Right lobe of liver (tissue), 6 donors: ENCODE results near the gene RNF217. TPM values are rescaled to one million over a fixed set of nuclear protein-coding genes. Genes with fewer than 3 reads are reported as not detected.

Experiments
- ATAC-seq, 4 donors: fragments of 200-7000 bp; cut with Tn5 transposase; one replicate each; pipeline ENCODE4 v1.9.1; 2020; ENCODE audit warnings: mild to moderate bottlenecking in 4 of 4, moderate library complexity in 4 of 4
- DNase-seq, 3 donors: peaks; one replicate each; pipeline ENCODE4 v3.0.0-alpha.2; 2020
- H3K27ac ChIP-seq, 3 donors: fragments of 200-600 bp; one replicate each; pipeline ENCODE4 v1.8.0; 2022
- H3K27me3 ChIP-seq, 2 donors: fragments of 200-600 bp; one replicate each; pipeline ENCODE4 v1.8.0; 2022
- H3K36me3 ChIP-seq, 4 donors: fragments of 200-600 bp; sonication (generic) in 1 of 4; one replicate each; pipeline versions ENCODE4 v1.5.1 to v1.8.0; 2017 to 2022; ENCODE audit warnings: control low read depth in 1 of 4
- H3K4me1 ChIP-seq, 4 donors: fragments of 200-600 bp; sonication (generic) in 1 of 4; one replicate each; pipeline versions ENCODE4 v1.5.1 to v1.8.0; 2017 to 2022; ENCODE audit warnings: control low read depth in 1 of 4
- H3K4me3 ChIP-seq, 3 donors: fragments of 200-600 bp; one replicate each; pipeline ENCODE4 v1.8.0; 2022
- H3K9me3 ChIP-seq, 4 donors: fragments of 200-600 bp; sonication (generic) in 1 of 4; one replicate each; pipeline versions ENCODE4 v1.5.1 to v1.8.0; 2017 to 2022; ENCODE audit warnings: control low read depth in 1 of 4
- POLR2A ChIP-seq: fragments of 450-650 bp; IDR thresholded peaks from one replicate; pipeline ENCODE4 v1.6.1; 2017; ENCODE audit warnings: antibody characterized with exemption, mild to moderate bottlenecking
- WGBS: methylation state at CpG from one replicate; pipeline ENCODE4 v1.1.6; 2018; ENCODE audit warnings: low coverage, low lambda C conversion rate; ENCODE audit not compliant: insufficient coverage; ENCODE audit errors: missing lambda C conversion rate; 5-methylcytosine and 5-hydroxymethylcytosine counted together
- intact Hi-C, 2 donors: fragments of 100-400 bp; cut with DNase I; formaldehyde crosslinking; loops; one replicate each; pipeline versions ENCODE4 v1.11.2 to v1.14.1; 2022
- total RNA-seq, 6 experiments: library from RNA; depleted of rRNA in 2 of 6; stranded (reverse); fragments of >200 nt in 2 of 6; fragmentation: NEBNext Ultra II Directional in 3 of 6; extraction: Animal tissue kit (Norgen Biotek cat#: 25700) in 3 of 6; gene quantifications; one replicate each; pipeline versions ENCODE4 v1.1.0 to v1.2.4, GENCODE V29; 2016 to 2023
- TF ChIP-seq, protein P1 (sequence below), 4 donors: fragments of 200-600 bp in 3 of 4; fragments of 450-650 bp in 1 of 4; IDR thresholded peaks; one replicate each; pipeline versions ENCODE4 v1.5.1 to v1.8.0; 2016 to 2022; ENCODE audit warnings: antibody characterized with exemption in 4 of 4, mild to moderate bottlenecking in 2 of 4
- donor health status: DM: no; HTN: yes; CAD: no.
- donor health status: DM: no; HTN: no; CAD: no.
- donor health status: DM: no; HTN: no; CAD: no.
- donor health status: DM: no; HTN: yes; CAD: no.
- donor health status: DM: no; HTN: yes; CAD: no.

RNF217 gene
- total RNA-seq, 6 experiments from 2014 or later = 9.8 to 20.7 (median 14.3) TPM

DNA sequence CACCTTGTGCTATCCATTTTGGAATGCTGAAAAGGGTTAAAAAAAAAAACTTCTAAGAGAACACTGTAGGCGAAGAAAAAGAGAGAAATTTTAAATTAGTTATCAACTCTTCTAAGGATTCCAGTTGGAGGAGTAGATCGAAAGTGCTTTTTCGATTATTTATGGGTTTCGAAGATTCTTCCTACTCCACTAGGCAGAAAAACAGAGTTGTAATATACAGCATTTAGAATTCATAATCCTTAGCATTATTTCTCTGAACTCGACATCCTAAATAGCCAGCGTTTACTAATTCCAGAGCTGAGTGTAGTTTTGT, 817 bp upstream of the RNF217 start:
- no peak for DNase-seq
- Histone ChIP-seq H3K27ac (peak overlapping the region; percentile 78 to 95 (median 86)), H3K4me3 (peak overlapping the region; percentile 51 to 79 (median 71)), H3K9me3 (no peaks in the 10 kb centered on the region), H3K36me3 (no peaks in the 10 kb centered on the region), H3K27me3 (no peaks in the 10 kb centered on the region), H3K4me1 (peaks cover 0 to 22% (median 6%) of the 10 kb centered on the region in 4 donors)
- TF ChIP-seq, protein P1, sequence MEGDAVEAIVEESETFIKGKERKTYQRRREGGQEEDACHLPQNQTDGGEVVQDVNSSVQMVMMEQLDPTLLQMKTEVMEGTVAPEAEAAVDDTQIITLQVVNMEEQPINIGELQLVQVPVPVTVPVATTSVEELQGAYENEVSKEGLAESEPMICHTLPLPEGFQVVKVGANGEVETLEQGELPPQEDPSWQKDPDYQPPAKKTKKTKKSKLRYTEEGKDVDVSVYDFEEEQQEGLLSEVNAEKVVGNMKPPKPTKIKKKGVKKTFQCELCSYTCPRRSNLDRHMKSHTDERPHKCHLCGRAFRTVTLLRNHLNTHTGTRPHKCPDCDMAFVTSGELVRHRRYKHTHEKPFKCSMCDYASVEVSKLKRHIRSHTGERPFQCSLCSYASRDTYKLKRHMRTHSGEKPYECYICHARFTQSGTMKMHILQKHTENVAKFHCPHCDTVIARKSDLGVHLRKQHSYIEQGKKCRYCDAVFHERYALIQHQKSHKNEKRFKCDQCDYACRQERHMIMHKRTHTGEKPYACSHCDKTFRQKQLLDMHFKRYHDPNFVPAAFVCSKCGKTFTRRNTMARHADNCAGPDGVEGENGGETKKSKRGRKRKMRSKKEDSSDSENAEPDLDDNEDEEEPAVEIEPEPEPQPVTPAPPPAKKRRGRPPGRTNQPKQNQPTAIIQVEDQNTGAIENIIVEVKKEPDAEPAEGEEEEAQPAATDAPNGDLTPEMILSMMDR (IDR thresholded peaks at IDR 0.05) = no peak
- TF ChIP-seq POLR2A = no peak
- ATAC-seq = no peak
- WGBS = under 1% methylated on average over 6 of the region's 6 CpGs
- intact Hi-C loops = no loop called here

DNA sequence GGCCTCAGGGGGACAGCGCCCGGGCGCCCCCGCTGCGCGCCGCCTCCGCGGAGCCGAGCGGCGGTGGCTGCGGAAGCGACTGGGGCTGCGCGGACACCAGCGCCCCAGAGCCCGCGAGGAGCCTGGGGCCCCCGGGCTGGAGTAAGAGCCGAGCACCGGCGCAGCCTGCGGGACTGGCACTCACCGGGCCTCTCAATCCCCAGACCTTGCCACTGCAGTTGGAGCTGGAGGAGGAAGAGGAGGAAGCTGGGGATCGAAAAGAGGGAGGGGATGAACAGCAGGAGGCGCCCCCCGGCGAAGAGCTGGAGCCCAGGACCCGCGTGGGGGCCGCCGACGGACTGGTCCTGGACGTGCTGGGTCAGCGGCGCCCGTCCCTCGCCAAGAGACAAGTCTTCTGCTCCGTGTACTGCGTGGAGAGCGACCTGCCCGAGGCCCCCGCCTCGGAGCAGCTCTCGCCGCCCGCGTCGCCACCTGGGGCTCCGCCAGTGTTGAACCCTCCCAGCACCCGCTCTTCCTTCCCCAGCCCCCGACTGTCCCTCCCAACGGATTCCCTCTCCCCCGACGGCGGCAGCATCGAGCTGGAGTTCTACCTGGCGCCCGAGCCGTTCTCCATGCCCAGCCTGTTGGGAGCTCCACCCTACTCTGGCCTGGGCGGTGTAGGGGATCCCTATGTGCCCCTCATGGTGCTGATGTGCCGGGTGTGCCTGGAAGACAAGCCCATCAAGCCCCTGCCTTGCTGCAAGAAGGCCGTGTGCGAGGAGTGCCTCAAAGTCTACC, 590 bp downstream of the RNF217 start:
- DNase-seq (peak; percentile 71 to 80 (median 73)), ATAC-seq (peak; percentile 42 to 56 (median 49))
- Histone ChIP-seq H3K4me1 (peaks cover 0 to 22% (median 6%) of the 10 kb centered on the region in 4 donors), H3K36me3 (no peaks in the 10 kb centered on the region), H3K27me3 (no peaks in the 10 kb centered on the region), H3K27ac (peak overlapping the region; percentile 78 to 95 (median 86)), H3K9me3 (no peaks in the 10 kb centered on the region), H3K4me3 (peak overlapping the region; percentile 51 to 79 (median 71))
- 0% methylated on average over 26 of the region's 65 CpGs for WGBS
- intact Hi-C loops = no loop called here
- TF ChIP-seq POLR2A = peak; percentile 13
- TF ChIP-seq, protein P1 (IDR thresholded peaks at IDR 0.05) = peak in 1 of 4 donors; percentile 20

DNA sequence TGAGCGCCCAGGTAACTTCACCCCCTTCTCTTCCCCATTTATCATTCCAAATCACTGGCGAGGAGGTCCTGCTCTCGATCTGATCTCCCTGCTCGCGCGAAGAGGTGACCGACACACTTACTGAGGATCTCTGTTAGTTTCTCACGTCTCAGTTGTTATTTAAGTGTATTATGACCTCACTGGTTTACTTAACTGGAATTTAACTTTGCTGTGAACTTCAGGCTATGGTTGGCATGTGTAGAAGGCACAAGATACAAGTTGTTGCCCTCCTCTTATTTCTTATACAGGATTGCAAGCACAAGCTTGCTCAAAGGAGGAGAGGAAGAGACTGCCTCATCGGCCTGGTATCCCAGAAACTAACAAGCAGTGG, 1.2 kb downstream of the RNF217 start:
- WGBS = 4% methylated on average over 9 of the region's 9 CpGs
- H3K4me3 ChIP-seq = peak overlapping the region; percentile 51 to 79 (median 71)
- DNase-seq (peak in 1 of 3 donors; percentile 27), ATAC-seq (peak; percentile 1 to 14 (median 7))
- TF ChIP-seq, protein P1 (IDR thresholded peaks at IDR 0.05) = no peak
- TF ChIP-seq POLR2A = no peak
- H3K4me1 ChIP-seq = peaks cover 0 to 22% (median 6%) of the 10 kb centered on the region in 4 donors
- peak overlapping the region; percentile 78 to 95 (median 86) for H3K27ac ChIP-seq
- intact Hi-C loops = no loop called here
- no peaks in the 10 kb centered on the region for H3K27me3 ChIP-seq
- H3K36me3 ChIP-seq = no peaks in the 10 kb centered on the region
- H3K9me3 ChIP-seq = no peaks in the 10 kb centered on the region

DNA sequence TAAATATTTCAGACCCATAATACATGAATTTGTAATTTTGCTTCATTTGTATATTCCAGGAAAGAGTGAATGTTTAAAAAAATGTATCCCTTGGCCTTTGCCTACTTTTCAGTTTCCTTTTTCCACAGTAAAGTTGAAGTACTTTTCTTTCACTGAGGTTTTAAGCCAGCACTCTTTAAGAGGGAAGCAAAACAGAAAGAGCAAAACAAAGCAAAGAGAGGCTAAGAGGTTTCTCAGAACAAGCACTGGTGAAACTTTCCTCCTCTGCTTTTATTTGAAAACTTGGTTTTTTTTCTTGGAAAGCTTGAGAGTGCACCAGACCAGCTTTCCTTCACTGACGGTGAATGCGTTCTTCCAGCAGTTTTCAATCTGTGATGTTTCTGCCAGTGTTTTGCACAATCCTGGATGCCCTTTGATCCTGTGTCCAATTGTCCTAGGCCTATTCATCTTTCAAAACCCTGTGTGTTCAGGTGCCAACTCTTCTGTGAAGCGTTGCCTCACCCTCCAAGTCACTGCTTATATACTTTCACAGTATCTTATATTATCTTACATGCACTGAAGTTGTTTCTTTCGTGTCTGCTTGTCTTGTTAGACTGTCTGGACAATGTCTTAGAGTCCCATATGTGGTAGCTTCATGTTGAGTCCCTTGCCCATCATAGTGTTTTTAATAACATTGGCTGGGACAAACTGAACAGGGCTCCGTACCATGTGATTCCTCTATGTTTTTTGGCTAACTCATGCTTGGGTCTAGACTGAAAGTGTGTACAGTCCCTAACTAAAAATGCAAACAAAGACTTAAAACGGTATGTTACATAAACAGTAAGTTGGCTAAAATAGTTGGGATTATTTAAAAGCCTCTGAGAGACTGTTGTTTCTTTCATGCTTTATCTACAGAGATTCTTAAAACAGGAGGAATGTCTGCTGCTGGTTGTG, 1.9 kb downstream of the RNF217 start:
- Histone ChIP-seq H3K4me3 (peak overlapping the region; percentile 51 to 79 (median 71)), H3K27me3 (no peaks in the 10 kb centered on the region), H3K36me3 (no peaks in the 10 kb centered on the region), H3K4me1 (peaks cover 0 to 28% (median 6%) of the 10 kb centered on the region in 4 donors), H3K9me3 (no peaks in the 10 kb centered on the region), H3K27ac (peak overlapping the region; percentile 78 to 95 (median 86))
- TF ChIP-seq, protein P1 (IDR thresholded peaks at IDR 0.05) = no peak
- peak; percentile 77 for TF ChIP-seq POLR2A
- intact Hi-C loops = no loop called here
- peak in 2 of 3 donors; percentile 28 to 89 for DNase-seq
- 3% methylated on average over 6 of the region's 6 CpGs for WGBS
- ATAC-seq = peak; percentile 44 to 77 (median 58)
